ENCODE results near the gene ARHGEF38.

DNA sequence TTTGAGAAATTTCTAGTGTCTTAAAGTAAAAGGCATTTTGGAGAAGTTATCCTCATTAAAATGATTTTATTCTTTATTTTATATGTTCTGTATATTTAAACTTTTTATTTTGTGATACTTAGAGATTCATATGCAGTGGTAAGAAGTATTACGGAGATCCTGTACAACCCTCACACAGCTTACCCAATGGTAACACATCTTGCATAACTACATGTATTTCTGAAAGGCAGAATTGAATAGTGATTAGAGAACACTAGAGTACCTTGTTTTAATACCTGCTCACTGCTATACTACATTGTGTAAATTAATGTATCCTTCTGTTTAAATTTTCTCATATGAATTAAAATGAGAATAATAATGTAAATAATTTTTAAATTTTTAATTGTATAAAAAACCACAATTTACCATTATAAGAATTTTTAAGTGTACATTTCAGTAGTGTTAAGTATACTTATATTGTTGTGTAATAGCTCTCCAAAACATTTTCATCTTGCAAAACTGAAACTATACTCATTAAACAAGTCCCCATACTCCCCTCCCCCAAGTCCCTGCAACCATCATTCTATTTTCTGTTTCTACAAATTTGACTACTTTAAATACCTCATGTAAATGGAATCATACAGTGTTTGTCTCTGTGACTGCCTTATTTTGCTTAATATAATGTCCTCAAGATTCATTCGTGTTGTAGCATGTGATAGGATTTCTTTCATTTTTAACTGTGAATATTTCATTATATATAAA, 110.7 kb downstream of the ARHGEF38 start:
- TF ChIP-seq, protein P1, sequence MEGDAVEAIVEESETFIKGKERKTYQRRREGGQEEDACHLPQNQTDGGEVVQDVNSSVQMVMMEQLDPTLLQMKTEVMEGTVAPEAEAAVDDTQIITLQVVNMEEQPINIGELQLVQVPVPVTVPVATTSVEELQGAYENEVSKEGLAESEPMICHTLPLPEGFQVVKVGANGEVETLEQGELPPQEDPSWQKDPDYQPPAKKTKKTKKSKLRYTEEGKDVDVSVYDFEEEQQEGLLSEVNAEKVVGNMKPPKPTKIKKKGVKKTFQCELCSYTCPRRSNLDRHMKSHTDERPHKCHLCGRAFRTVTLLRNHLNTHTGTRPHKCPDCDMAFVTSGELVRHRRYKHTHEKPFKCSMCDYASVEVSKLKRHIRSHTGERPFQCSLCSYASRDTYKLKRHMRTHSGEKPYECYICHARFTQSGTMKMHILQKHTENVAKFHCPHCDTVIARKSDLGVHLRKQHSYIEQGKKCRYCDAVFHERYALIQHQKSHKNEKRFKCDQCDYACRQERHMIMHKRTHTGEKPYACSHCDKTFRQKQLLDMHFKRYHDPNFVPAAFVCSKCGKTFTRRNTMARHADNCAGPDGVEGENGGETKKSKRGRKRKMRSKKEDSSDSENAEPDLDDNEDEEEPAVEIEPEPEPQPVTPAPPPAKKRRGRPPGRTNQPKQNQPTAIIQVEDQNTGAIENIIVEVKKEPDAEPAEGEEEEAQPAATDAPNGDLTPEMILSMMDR (conservative IDR thresholded peaks at IDR 0.05): no peak
- no peak for TF ChIP-seq ZFX (IDR thresholded peaks at IDR 0.05)

Data from C4-2B (cell line).